ENCODE results near the gene P2RY11. TPM values are rescaled to one million over a fixed set of nuclear protein-coding genes. Genes with fewer than 3 reads are reported as not detected.

The P2RY11 gene
- total RNA-seq, 2 experiments from 2014 or later = 39.1 to 43.1 TPM

- H3K4me3 Mint-ChIP-seq = peak overlapping the region; percentile 30
- H3K4me1 Mint-ChIP-seq = peaks cover 58% of the 10 kb centered on the region
- H3K9me3 Mint-ChIP-seq = no peaks in the 10 kb centered on the region
- DNase-seq = no peak
- peaks cover 49% of the 10 kb centered on the region for H3K36me3 Mint-ChIP-seq (ENCODE audit: low read depth)
- peak overlapping the region; percentile 91 for H3K27ac Mint-ChIP-seq
- ChIA-PET POLR2A (no interaction called here), CTCF (interaction anchor here (1.2 to 1.8 kb wide), 2 partner anchors 15 to 292 kb away, joined by 3 to 5 read pairs; partner anchors contain the start of gene CDC37)
- H3K27me3 Mint-ChIP-seq = no peaks in the 10 kb centered on the region
These were observed 548 bp upstream of the P2RY11 start for GRCh38 chr19:10110972-10111317.

- H3K4me3 Mint-ChIP-seq = peak overlapping the region; percentile 68
- no peaks in the 10 kb centered on the region for H3K9me3 Mint-ChIP-seq
- ChIA-PET POLR2A (no interaction called here), CTCF (interaction anchor here (0.6 to 3.4 kb wide), 5 partner anchors 8 to 291 kb away, joined by 3 to 12 read pairs (median 6); partner anchors contain the start of genes ANGPTL6 and CDC37)
- no peaks in the 10 kb centered on the region for H3K27me3 Mint-ChIP-seq
- peak overlapping the region; percentile 91 for H3K27ac Mint-ChIP-seq
- DNase-seq = peak; percentile 63
- peaks cover 53% of the 10 kb centered on the region for H3K36me3 Mint-ChIP-seq (ENCODE audit: low read depth)
- H3K4me1 Mint-ChIP-seq = peaks cover 54% of the 10 kb centered on the region
These were observed 706 bp downstream of the P2RY11 start for GRCh38 chr19:10112037-10112761.

GRCh38 chr19:10112895-10113591, 1.6 kb downstream of the P2RY11 start:
- H3K4me1 Mint-ChIP-seq = peaks cover 50% of the 10 kb centered on the region
- H3K27me3 Mint-ChIP-seq = no peaks in the 10 kb centered on the region
- H3K4me3 Mint-ChIP-seq = peak overlapping the region; percentile 68
- no peaks in the 10 kb centered on the region for H3K9me3 Mint-ChIP-seq
- H3K27ac Mint-ChIP-seq = peak overlapping the region; percentile 91
- H3K36me3 Mint-ChIP-seq (ENCODE audit: low read depth) = peaks cover 53% of the 10 kb centered on the region
- CTCF ChIA-PET = interaction anchor here (0.6 to 3.4 kb wide), 9 partner anchors 9 to 182 kb away, joined by 3 to 12 read pairs (median 5); partner anchors contain the start of gene ANGPTL6
- POLR2A ChIA-PET = interaction anchor here (0.5 kb wide), 1 partner anchor 17 kb away, joined by 3 read pairs; no protein-coding TSS in a partner anchor
- DNase-seq = peak; percentile 62

- peaks cover 48% of the 10 kb centered on the region for H3K36me3 Mint-ChIP-seq (ENCODE audit: low read depth)
- POLR2A ChIA-PET = interaction anchor here (0.5 kb wide), 1 partner anchor 17 kb away, joined by 3 read pairs; no protein-coding TSS in a partner anchor
- no peaks in the 10 kb centered on the region for H3K27me3 Mint-ChIP-seq
- no peak overlapping the region for H3K4me3 Mint-ChIP-seq
- H3K27ac Mint-ChIP-seq = peak overlapping the region; percentile 9
- CTCF ChIA-PET = interaction anchor here (0.6 to 3.4 kb wide), 9 partner anchors 8 to 183 kb away, joined by 3 to 12 read pairs (median 5); partner anchors contain the start of gene ANGPTL6
- DNase-seq = no peak
- no peaks in the 10 kb centered on the region for H3K9me3 Mint-ChIP-seq
- peaks cover 47% of the 10 kb centered on the region for H3K4me1 Mint-ChIP-seq
These were observed 2.1 kb downstream of the P2RY11 start for GRCh38 chr19:10113592-10113963.

GRCh38 chr19:10113964-10114650, 2.6 kb downstream of the P2RY11 start:
- POLR2A ChIA-PET = no interaction called here
- no peak overlapping the region for H3K4me3 Mint-ChIP-seq
- peaks cover 47% of the 10 kb centered on the region for H3K36me3 Mint-ChIP-seq (ENCODE audit: low read depth)

GRCh38 chr19:10114651-10115391, 3.3 kb downstream of the P2RY11 start:
- Mint-ChIP-seq H3K36me3 (ENCODE audit: low read depth) (peaks cover 43% of the 10 kb centered on the region), H3K9me3 (no peaks in the 10 kb centered on the region), H3K27ac (no peak overlapping the region), H3K27me3 (no peaks in the 10 kb centered on the region), H3K4me1 (peaks cover 48% of the 10 kb centered on the region), H3K4me3 (no peak overlapping the region)
- CTCF ChIA-PET = interaction anchor here (3.4 to 3.7 kb wide), 2 partner anchors 8 to 15 kb away, joined by 12 to 13 read pairs; partner anchors contain the start of gene PPAN
- no peak for DNase-seq
- POLR2A ChIA-PET = no interaction called here

More at GRCh38 chr19:10113964-10114650, 2.6 kb downstream of the P2RY11 start:
- CTCF ChIA-PET = interaction anchor here (0.6 to 3.4 kb wide), 7 partner anchors 8 to 183 kb away, joined by 3 to 12 read pairs (median 5); partner anchors contain the start of gene ANGPTL6
- Mint-ChIP-seq H3K9me3 (no peaks in the 10 kb centered on the region), H3K4me1 (peaks cover 51% of the 10 kb centered on the region), H3K27me3 (no peaks in the 10 kb centered on the region), H3K27ac (no peak overlapping the region)
- DNase-seq = no peak

- ChIA-PET POLR2A (no interaction called here), CTCF (interaction anchor here (0.8 to 3.7 kb wide), 3 partner anchors 9 to 115 kb away, joined by 3 to 13 read pairs (median 3); partner anchors contain the start of gene PPAN)
- no peak for DNase-seq
- Mint-ChIP-seq H3K27ac (no peak overlapping the region), H3K4me3 (no peak overlapping the region), H3K4me1 (peaks cover 46% of the 10 kb centered on the region), H3K9me3 (no peaks in the 10 kb centered on the region), H3K27me3 (no peaks in the 10 kb centered on the region), H3K36me3 (ENCODE audit: low read depth) (peaks cover 38% of the 10 kb centered on the region)
These were observed 4.0 kb downstream of the P2RY11 start for GRCh38 chr19:10115392-10116084.

- no peak overlapping the region for H3K4me3 Mint-ChIP-seq
- ChIA-PET POLR2A (no interaction called here), CTCF (interaction anchor here (0.7 to 3.7 kb wide), 4 partner anchors 9 to 116 kb away, joined by 3 to 13 read pairs (median 3); partner anchors contain the start of gene PPAN)
- DNase-seq = no peak
- H3K27me3 Mint-ChIP-seq = no peaks in the 10 kb centered on the region
- no peak overlapping the region for H3K27ac Mint-ChIP-seq
- no peaks in the 10 kb centered on the region for H3K9me3 Mint-ChIP-seq
- peaks cover 34% of the 10 kb centered on the region for H3K36me3 Mint-ChIP-seq (ENCODE audit: low read depth)
- H3K4me1 Mint-ChIP-seq = peaks cover 42% of the 10 kb centered on the region
These were observed 4.8 kb downstream of the P2RY11 start for GRCh38 chr19:10116085-10116865.

GRCh38 chr19:10116866-10117616, 5.5 kb downstream of the P2RY11 start:
- CTCF ChIA-PET = interaction anchor here (0.7 to 3.7 kb wide), 7 partner anchors 10 to 185 kb away, joined by 3 to 13 read pairs (median 3); partner anchors contain the start of gene PPAN
- POLR2A ChIA-PET = interaction anchor here (0.6 kb wide), 1 partner anchor 8 kb away, joined by 3 read pairs; no protein-coding TSS in a partner anchor
- peaks cover 35% of the 10 kb centered on the region for H3K4me1 Mint-ChIP-seq
- H3K9me3 Mint-ChIP-seq = no peaks in the 10 kb centered on the region
- DNase-seq = no peak
- H3K27me3 Mint-ChIP-seq = no peaks in the 10 kb centered on the region
- H3K4me3 Mint-ChIP-seq = no peak overlapping the region
- peaks cover 32% of the 10 kb centered on the region for H3K36me3 Mint-ChIP-seq (ENCODE audit: low read depth)
- no peak overlapping the region for H3K27ac Mint-ChIP-seq

GRCh38 chr19:10118960-10119359, 7.5 kb downstream of the P2RY11 start:
- H3K9me3 Mint-ChIP-seq = no peaks in the 10 kb centered on the region

More at GRCh38 chr19:10118960-10119359, 7.5 kb downstream of the P2RY11 start:
- Mint-ChIP-seq H3K36me3 (ENCODE audit: low read depth) (peaks cover 27% of the 10 kb centered on the region), H3K4me1 (peaks cover 22% of the 10 kb centered on the region), H3K4me3 (peak overlapping the region; percentile 94), H3K27ac (peak overlapping the region; percentile 91), H3K27me3 (no peaks in the 10 kb centered on the region)
- CTCF ChIA-PET = interaction anchor here (0.9 to 1.4 kb wide), 3 partner anchors 11 to 140 kb away, joined by 3 to 5 read pairs (median 3); partner anchors contain the start of gene PPAN
- POLR2A ChIA-PET = no interaction called here
- DNase-seq = no peak
